ENCODE measurements around the gene NBPF26.
"Not testable (repeated sequence)": the region's sequence is repeated elsewhere in the genome, so short reads cannot be mapped to it uniquely, and the experiment has no call there.

Gene NBPF26

GRCh38 chr1:120723715-120724402 is at the start of gene NBPF26:
TSS of gene NBPF26 (plus strand) at chr1:120723945.
- DNase-seq = peak; percentile 72

GRCh38 chr1:120680106-120680819 is 43.5 kb upstream of the NBPF26 start:
- DNase-seq = not testable (repeated sequence)

GRCh38 chr1:120680938-120681337 is 42.8 kb upstream of the NBPF26 start:
- DNase-seq = not testable (repeated sequence)

- not testable (repeated sequence) for DNase-seq
Measured at GRCh38 chr1:120684397-120684796, 39.3 kb upstream of the NBPF26 start.

GRCh38 chr1:120685622-120686021 is 38.1 kb upstream of the NBPF26 start:
- not testable (repeated sequence) for DNase-seq

- not testable (repeated sequence) for DNase-seq
Measured at GRCh38 chr1:120687250-120687649, 36.5 kb upstream of the NBPF26 start.

- DNase-seq = not testable (repeated sequence)
Measured at GRCh38 chr1:120700807-120701562, 22.8 kb upstream of the NBPF26 start.

GRCh38 chr1:120723358-120723714 is 409 bp upstream of the NBPF26 start:
- not testable (repeated sequence) for DNase-seq

- not testable (repeated sequence) for DNase-seq
Measured at GRCh38 chr1:120724507-120724906, 762 bp downstream of the NBPF26 start.

- not testable (repeated sequence) for DNase-seq
Measured at GRCh38 chr1:120728811-120729210, 5.1 kb downstream of the NBPF26 start.

- not testable (repeated sequence) for DNase-seq
Measured at GRCh38 chr1:120769090-120769489, 45.3 kb downstream of the NBPF26 start.

- DNase-seq = peak; percentile 10
Measured at GRCh38 chr1:120805452-120805851, 81.7 kb downstream of the NBPF26 start.

- peak; percentile 29 for DNase-seq
Measured at GRCh38 chr1:120811822-120812221, 88.1 kb downstream of the NBPF26 start.

- DNase-seq = not testable (repeated sequence)
Measured at GRCh38 chr1:120825051-120825450, 101.3 kb downstream of the NBPF26 start.

- DNase-seq = not testable (repeated sequence)
Measured at GRCh38 chr1:120826623-120827022, 102.9 kb downstream of the NBPF26 start.

GRCh38 chr1:120844186-120844944 is 120.6 kb downstream of the NBPF26 start:
- DNase-seq = peak; percentile 83

GRCh38 chr1:120844945-120845330 is 121.2 kb downstream of the NBPF26 start:
- not testable (repeated sequence) for DNase-seq

GRCh38 chr1:120849400-120850286 is 125.9 kb downstream of the NBPF26 start:
- peak; percentile 32 for DNase-seq

GRCh38 chr1:120850287-120850536 is 126.5 kb downstream of the NBPF26 start:
- peak; percentile 25 for DNase-seq

- peak; percentile 80 for DNase-seq
Measured at GRCh38 chr1:120850537-120851421, 127.0 kb downstream of the NBPF26 start.

GRCh38 chr1:120858144-120858543 is 134.4 kb downstream of the NBPF26 start:
- DNase-seq = not testable (repeated sequence)
